Measurements from ENCODE around the gene KCNAB3.

Gene KCNAB3

DNA sequence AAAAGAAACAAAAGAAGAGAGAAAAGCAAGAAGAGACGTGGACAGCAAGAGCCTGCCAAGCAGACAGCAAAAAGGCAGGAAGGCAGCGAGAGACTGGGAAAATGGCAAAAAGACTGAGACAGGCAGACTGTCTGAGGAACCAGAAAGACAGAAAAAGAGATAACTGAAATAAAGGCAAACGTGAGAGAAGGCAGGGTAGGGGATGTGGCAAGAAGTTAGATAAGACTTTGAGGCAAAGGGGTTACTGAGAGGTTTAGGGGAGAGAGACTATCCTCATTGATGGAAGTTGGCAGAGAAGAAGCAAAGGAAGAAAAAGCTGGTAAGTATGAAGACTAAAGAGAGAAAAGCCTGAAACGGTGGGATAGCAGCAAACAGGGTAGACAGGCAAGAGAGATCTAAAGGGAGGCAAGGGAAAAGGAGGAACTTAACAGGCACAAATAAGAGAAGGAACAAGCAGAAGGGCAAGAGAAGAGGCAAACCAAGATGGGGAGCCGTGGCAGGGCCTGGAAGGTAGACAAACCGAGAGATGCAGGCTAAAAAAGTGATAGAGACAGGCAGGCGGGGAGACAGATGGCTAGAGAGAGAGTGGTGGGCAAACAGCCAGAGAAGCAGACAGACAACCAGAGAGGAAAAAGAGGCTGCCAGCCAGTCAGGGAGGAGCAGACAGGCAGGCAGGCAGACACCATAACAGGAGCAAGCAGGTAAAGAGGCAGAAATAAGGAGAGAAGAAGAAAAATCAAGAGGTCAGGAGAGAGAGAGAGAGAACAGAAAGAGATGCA is 48.2 kb downstream of the KCNAB3 start:
- H3K36me3 ChIP-seq (ENCODE audit: control insufficient read depth in 2 of 2, insufficient read depth in 1 of 2, low read length in 2 of 2), result peaks cover 37 to 52% of the 10 kb centered on the region in 2 experiments
- H3K27ac ChIP-seq (ENCODE audit: extremely low read depth, low read depth, low read length), result no peak overlapping the region
- H3K4me1 ChIP-seq (ENCODE audit: control insufficient read depth, insufficient read depth, low read length), result peaks cover 9% of the 10 kb centered on the region
- ChIA-PET POLR2A (no interaction called here), CTCF (no interaction called here)
- TF ChIP-seq PRDM1 (tag by site-specific recombination; IDR thresholded peaks at IDR 0.05) (peak; percentile 79; the same call in 1 of the 2 replicates), ZNF335 (tag by site-specific recombination; conservative IDR thresholded peaks at IDR 0.05) (peak; percentile 88), ZNF670 (tag by site-specific recombination; IDR thresholded peaks at IDR 0.05; ENCODE audit: low read depth) (no peak), ZNF626 (tag by site-specific recombination; IDR thresholded peaks at IDR 0.05) (no peak), ZBTB17 (tag by site-specific recombination; IDR thresholded peaks at IDR 0.05) (peak; percentile 54)
- TF ChIP-seq, protein P1, sequence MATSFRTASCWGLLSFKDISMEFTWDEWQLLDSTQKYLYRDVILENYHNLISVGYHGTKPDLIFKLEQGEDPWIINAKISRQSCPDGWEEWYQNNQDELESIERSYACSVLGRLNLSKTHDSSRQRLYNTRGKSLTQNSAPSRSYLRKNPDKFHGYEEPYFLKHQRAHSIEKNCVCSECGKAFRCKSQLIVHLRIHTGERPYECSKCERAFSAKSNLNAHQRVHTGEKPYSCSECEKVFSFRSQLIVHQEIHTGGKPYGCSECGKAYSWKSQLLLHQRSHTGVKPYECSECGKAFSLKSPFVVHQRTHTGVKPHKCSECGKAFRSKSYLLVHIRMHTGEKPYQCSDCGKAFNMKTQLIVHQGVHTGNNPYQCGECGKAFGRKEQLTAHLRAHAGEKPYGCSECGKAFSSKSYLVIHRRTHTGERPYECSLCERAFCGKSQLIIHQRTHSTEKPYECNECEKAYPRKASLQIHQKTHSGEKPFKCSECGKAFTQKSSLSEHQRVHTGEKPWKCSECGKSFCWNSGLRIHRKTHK (tag by site-specific recombination; IDR thresholded peaks at IDR 0.05), result no peak
- no peaks in the 10 kb centered on the region for H3K9me3 ChIP-seq (ENCODE audit: control insufficient read depth, insufficient read depth, low read depth, low read length)
- no peak overlapping the region for H3K4me3 ChIP-seq (ENCODE audit: low read depth, low read length)

DNA sequence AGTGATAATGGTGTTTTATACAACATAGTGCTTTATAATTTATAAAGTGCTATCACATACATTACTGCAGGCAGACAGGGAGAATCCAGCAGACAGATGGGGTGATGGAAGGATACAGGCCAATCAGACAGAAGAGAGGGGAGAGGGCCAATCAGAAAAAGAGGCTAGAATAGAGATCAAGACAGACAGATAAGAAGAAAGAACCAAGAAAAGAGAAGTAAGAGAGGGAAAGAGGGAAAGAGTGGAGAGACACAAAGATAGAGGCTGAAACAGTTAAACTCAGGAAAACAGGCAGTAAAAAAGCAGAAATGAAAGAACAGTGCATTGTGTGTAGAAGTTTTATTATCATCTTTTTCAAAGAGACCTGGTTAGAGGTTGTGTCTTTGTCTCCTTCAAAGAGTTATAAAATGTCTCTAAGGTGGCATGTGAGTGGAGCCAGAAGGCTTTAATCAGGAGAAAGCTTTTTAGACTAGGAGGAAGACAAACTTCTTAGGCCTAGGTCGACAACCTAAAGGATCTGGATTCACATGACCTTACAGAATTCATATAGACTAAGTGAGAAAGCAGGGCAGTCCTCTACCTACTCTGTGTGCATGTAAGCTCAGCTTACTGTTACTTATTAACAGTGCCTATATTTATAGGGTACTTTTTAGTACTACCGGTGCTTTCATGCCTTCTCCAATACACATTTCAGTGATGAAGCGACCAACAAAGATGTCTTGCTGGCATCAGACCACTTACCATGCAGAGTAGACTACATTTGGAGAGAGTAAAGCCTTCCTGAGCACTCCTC is 49.4 kb downstream of the KCNAB3 start:
- CTCF ChIA-PET, result interaction anchor here (0.5 kb wide), 1 partner anchor 91 kb away, joined by 3 read pairs; no protein-coding TSS in a partner anchor
- Histone ChIP-seq H3K4me1 (ENCODE audit: control insufficient read depth, insufficient read depth, low read length) (peaks cover 7% of the 10 kb centered on the region), H3K4me3 (ENCODE audit: low read depth, low read length) (no peak overlapping the region), H3K36me3 (ENCODE audit: control insufficient read depth in 2 of 2, insufficient read depth in 1 of 2, low read length in 2 of 2) (peaks cover 49 to 64% of the 10 kb centered on the region in 2 experiments), H3K27ac (ENCODE audit: extremely low read depth, low read depth, low read length) (no peak overlapping the region; the same call in 1 of the 2 replicates), H3K9me3 (ENCODE audit: control insufficient read depth, insufficient read depth, low read depth, low read length) (no peaks in the 10 kb centered on the region)
- POLR2A ChIA-PET, result no interaction called here
- TF ChIP-seq KLF8 (tag by site-specific recombination; IDR thresholded peaks at IDR 0.05) (no peak), ZBTB20 (tag by site-specific recombination; IDR thresholded peaks at IDR 0.05) (no peak), ZBTB17 (tag by site-specific recombination; IDR thresholded peaks at IDR 0.05) (0 out of 2 replicates have a peak, but pooled peaks have one; percentile 27), ZNF701 (tag by site-specific recombination; IDR thresholded peaks at IDR 0.05) (no peak), ZNF366 (tag by site-specific recombination; conservative IDR thresholded peaks at IDR 0.05) (peak; percentile 76)
- TF ChIP-seq, protein P1 (tag by site-specific recombination; IDR thresholded peaks at IDR 0.05), result no peak

DNA sequence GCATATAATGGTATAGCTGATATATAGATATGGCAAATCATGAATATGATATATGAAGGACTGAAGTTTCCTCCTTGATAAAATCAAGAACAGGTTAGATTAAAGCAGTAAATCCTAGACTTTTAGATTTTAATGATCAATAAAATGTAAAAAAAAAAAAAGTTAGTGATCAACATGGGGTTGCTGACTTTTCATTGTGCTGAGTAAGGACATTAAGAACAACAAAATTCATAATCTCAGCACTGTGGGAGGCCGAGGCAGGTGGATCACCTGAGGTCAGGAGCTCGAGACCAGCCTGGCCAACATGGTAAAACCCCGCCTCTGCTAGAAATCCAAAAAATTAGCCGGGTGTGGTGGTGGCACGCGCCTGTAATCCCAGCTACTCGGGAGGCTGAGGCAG is 51.4 kb downstream of the KCNAB3 start:
- POLR2A ChIA-PET, result interaction anchor here (0.9 kb wide), 1 partner anchor 10 kb away, joined by 3 read pairs; no protein-coding TSS in a partner anchor
- Histone ChIP-seq H3K36me3 (ENCODE audit: control insufficient read depth in 2 of 2, insufficient read depth in 1 of 2, low read length in 2 of 2) (peaks cover 55 to 80% of the 10 kb centered on the region in 2 experiments), H3K4me1 (ENCODE audit: control insufficient read depth, insufficient read depth, low read length) (no peaks in the 10 kb centered on the region), H3K27ac (ENCODE audit: extremely low read depth, low read depth, low read length) (no peak overlapping the region), H3K9me3 (ENCODE audit: control insufficient read depth, insufficient read depth, low read depth, low read length) (no peaks in the 10 kb centered on the region), H3K4me3 (ENCODE audit: low read depth, low read length) (no peak overlapping the region)
- CTCF ChIA-PET, result interaction anchor here (0.7 to 0.8 kb wide), 2 partner anchors 13 to 16 kb away, joined by 4 to 5 read pairs; no protein-coding TSS in a partner anchor
- TF ChIP-seq ZNF514 (tag by site-specific recombination; IDR thresholded peaks at IDR 0.05) (no peak), ZNF324 (tag by site-specific recombination; IDR thresholded peaks at IDR 0.05) (no peak), ZNF266 (tag by site-specific recombination; IDR thresholded peaks at IDR 0.05; ENCODE audit: low read depth) (no peak), KLF16 (tag by site-specific recombination; IDR thresholded peaks at IDR 0.05) (no peak), ZNF37A (tag by site-specific recombination; IDR thresholded peaks at IDR 0.05) (no peak), ZNF501 (tag by site-specific recombination; IDR thresholded peaks at IDR 0.05) (no peak), ZNF394 (tag by site-specific recombination; IDR thresholded peaks at IDR 0.05; ENCODE audit: borderline replicate concordance) (no peak), SCRT2 (tag by site-specific recombination; IDR thresholded peaks at IDR 0.05) (no peak)
- TF ChIP-seq, protein P2, sequence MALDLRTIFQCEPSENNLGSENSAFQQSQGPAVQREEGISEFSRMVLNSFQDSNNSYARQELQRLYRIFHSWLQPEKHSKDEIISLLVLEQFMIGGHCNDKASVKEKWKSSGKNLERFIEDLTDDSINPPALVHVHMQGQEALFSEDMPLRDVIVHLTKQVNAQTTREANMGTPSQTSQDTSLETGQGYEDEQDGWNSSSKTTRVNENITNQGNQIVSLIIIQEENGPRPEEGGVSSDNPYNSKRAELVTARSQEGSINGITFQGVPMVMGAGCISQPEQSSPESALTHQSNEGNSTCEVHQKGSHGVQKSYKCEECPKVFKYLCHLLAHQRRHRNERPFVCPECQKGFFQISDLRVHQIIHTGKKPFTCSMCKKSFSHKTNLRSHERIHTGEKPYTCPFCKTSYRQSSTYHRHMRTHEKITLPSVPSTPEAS (tag by site-specific recombination; IDR thresholded peaks at IDR 0.05), result no peak

Measured in HEK293 (cell line).